HG03460 (cell line): ENCODE results near the gene UNC5A.

Experiments
- ATAC-seq: cut with Tn5 transposase; IDR thresholded peaks from one replicate; pipeline ENCODE4 v1.9.1; 2021; ENCODE audit not compliant: unreplicated experiment

The UNC5A gene

DNA sequence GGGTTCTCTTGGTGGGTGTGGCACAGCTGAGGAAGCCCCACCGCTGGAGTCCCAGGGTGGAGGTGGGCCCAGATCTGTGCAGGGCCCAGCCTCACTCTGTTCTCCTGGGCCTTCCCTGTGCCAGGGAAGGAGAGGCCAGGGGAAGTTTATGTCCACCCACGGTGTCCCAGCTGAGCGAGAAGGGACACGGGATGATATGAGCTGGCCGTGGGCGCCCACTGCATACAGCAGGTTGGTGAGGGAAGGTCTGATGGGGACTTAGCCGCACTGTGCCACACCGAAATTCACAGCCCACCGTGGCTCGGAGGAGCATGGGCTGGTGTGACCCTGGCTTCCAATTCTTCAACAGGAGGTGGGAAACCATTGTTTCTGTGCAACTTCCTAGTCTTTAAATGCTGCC, 33.9 kb downstream of the UNC5A start:
- ATAC-seq: no peak

DNA sequence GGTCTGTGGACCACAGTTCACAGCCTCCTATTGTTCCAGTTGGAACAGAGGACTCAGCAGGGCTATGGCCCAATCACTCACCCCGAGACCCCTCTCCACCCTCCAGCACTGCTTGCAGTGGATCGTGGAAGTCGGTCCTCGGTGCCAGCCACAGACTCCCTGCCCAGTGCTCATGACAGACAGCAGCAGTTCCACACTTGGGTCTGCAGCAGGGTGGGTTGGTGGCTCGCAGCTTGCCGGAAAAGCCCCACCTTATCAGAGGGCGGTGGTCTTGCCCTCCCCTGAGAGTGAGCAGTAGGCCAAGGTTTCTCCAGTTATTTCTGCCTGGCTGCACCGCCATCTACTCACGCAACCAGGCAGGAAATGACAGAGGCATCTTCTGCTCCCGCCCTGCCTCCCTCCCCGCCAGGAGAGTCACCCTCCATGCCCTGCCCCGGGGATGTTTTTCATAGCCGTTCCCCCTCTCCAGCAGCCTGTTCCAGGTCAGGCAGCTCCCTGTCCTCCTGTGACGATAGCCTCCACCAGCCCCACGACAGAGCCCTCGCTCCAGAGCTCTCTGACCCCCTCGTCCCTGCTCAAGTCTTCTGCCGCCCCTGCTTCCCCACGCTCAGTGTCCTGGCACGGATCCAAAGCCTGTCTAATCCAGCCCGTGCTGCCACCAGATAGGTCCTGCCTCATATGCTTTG, 34.5 kb downstream of the UNC5A start:
- ATAC-seq: no peak

DNA sequence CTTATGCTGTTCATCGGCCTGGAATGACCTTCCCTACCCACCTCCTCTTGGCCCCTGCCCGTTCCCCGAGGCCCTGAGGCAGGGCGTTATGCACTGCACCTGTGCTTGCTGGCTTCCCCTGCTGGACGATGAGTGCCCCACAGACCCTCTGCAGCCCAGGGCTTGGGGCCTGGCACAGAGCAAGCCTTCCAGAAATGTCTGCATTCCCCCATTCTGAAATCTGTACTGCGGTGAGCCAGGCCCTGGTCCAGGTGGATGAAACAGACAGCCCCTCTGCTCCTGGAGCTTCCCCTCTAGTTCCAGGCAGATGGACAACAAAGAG, 35.0 kb downstream of the UNC5A start:
- ATAC-seq: no peak

DNA sequence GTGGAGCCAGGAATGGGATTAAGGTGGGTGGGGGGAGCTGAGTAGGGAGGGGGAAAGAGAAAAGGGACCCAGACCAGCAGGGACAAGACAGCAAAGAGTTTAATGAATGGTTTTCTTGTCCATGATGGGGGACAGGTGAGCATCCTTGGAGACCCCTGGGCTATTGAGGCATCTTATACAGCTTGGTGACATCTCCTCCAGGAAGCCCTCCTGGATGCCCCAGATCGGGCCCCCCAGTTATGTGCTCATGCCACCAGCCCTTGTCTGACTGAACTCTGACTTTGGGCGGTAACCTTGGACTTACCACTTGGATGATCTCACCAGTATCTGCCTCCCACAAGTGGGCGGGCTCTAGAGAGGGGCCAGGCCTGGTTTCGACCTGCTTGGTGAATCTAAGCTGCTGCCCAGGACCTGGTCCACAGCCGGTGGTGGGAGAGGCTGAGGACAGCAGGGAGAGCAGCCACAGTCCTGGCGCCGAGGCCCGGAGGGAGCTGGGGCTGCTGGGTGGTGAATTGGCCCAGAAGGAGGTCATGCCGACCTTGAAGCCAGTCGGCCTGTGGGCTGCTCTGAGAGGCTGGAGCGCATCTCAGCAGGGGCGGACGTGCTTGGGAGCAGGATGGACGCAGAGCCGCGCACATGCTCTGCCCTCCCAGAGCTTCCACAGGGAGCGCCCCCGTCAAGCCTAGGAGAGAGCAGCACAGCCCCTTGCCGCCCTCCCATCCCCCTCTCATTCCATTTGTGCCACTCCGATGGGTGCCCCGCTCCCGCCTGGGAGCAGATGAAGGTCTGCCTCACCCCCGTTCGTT, 36.2 kb downstream of the UNC5A start:
- no peak for ATAC-seq

DNA sequence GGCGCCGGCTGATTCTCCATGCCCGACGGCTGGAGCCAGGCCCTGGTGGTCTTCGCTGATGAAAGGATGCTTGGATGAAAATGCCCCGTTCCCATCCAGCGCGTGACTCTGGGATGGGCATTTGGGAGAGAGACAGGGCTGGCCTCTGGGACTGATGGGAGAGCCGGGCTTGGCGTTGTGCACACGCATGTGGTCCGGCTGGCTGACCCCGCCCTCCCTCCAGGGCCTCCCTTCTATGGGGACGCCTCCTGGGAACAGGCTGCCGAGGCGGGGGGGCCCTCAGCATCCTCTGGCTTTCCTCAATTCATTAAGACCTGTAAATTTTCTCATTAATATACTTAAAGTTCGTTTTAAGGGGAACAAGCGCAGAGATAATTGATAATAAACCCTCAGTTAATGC, 36.8 kb downstream of the UNC5A start:
- no peak for ATAC-seq

DNA sequence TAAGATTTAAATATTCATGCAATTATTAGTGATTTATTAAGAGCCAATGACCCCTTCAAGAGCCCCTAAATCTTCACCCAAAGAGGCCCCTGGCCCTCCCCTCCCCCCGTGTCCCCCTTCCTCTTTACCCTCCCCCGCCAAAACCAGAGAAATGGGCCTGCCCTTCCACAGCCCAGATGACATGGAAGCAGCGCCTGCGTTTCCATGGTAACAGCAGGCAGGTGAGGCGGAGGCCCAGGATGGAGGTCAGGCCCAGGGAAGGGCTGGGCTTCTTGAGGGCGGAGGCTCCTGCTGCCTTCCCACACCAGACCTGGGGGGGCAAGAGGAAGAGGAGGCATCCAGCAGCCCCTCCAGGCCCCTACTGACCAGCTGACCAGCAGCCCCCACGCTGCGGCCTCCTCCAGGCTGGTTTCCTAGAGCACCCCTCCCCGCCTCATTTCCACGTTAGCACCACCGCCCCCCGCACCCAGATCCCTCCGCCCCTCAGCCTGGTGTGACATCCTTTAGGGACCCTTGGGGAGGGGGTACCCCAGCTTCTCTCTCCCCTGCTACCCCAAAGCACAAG, 37.4 kb downstream of the UNC5A start:
- ATAC-seq: no peak

DNA sequence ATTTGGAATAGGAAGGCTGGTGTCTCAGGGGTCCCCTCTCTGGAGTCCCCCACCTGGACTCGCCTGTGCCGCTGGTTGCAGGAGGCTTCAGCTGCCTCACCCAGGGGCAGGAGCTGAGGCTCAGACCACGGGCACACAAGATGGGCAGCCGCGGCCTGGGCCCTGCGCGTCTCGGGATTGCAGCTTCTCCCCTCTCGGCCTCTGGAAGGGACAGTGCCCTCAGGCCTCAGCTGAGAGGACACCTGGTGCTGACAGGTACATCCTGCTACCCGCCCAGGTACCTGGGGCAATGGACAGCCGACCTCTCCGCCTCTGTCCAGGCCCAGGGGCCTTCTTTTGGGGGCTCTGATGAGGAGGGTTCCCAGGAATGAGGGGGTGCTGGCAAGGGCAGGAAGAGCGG, 38.3 kb downstream of the UNC5A start:
- ATAC-seq: no peak

DNA sequence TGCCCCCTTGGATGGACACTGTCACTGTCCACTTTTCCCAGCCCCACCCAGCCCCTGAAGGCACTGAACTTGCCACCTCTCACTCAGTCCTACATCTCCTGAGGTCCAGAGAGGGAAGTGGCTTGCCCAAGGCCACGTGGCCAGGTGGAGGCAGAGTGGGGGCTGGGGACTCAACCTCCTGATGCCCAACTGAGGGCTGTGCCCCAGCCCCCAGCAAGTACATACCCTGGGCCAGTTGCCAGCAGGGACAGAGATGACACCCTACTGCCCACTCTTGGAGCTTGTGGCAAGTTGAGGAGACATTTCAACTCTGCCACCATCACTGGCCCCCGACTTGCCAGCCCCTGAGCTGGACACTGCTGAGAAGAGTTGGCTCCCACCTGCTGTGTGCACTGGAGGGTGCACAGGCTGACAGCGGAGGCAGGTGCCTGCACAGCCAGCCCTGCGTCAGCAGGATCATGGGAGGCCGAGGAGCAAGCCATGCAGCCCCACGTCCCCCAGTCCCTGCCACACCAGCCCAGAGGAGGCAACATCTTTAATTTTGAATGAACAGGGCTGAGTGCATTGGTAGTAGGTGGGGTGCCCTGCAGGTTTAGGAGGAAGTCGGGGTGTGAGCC, 39.4 kb downstream of the UNC5A start:
- ATAC-seq: no peak

DNA sequence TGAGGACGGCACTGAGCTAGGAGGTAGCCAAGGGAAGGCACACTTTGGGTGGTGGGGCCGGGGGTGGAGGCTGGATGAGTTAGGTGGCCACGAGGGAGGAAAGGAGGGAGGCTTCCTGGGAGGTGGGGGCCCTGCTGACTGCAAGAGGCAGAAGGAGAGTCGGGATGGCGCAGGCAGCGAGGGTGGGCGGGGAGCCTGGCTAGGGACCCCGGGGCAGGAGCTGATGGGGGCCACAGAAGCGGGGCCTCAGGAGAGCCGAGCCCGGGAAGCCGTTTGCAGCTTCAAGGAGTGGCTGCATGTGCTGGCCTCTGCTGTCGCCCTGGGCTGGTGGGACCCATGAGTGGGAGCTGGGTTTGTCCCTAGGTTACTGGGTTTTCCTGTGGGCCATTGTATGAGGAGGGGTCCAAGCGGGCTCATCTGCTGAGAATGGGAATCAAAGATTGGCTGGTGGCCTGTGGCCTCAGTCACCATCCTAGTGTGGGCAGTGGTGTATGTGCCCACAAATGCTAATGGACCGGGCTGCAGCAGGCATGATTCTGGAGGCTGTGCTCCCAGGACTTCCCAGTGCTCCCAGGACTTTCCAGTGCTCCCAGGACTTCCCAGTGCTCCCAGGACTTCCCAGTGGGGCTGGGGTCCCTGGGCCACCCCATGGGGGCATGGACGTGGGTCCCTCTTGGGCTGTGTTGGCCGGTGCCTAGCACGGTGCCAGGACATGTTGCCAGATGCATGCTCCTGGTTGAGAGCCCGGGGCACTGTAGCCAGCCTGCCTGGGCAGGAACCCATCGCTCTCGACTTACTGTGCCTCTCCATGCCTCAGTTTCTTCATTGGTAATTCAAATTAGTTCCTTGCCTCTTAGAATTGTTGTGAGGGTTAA, 40.2 kb downstream of the UNC5A start:
- no peak for ATAC-seq

DNA sequence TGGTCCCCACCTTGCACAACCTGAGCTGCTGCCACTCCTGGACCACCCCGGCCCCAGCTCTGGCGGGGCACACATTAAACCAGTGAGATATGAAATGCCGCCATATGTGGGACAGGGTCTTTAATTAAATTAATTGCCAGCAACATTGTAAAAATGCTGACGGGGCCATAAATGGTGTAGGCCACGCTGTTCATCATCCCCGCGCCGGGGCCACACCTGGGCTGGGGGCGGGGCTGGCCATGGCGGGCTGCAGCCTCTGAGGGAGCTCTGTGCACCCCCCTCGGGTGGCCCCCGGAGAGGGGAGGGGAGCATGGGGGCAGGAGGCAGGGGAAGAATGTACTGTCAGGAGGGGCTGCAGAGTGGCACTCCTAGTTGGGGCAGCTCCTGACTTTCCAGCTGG, 41.0 kb downstream of the UNC5A start:
- ATAC-seq: no peak

DNA sequence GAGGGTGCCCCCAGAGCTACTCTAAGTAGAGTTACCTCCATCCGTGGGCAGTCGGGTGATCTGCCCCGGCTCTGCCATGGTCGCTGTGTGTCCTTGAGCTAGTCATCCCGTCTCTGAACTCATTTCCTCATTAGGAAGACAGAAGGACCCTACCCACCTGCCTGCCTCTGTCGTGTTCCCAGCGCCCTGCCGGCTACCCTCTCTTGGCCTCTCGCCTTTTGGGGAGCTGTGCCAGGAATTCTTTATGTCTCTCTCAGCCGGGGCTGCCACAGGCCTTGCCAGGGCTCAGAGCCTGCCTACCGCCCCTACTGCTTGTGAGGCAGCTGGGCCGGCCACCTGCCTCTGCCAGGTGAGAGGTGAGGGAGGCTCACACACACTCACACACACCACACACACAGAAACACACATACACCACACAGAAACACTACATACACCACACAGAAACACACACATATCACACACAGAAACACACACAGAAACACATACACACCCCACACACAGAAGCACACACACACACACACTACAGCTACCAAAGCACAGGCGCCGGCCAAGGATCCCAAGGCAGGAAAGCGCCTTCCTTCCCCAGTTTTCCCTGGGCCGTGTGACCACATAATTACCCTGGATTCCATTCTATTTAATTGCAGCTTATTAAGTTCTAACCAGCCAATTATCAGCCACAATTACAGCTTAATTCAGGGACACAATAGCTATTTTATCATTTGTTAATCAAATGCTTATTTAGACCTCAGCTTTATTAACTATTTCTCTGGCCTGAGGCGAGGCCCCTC, 41.7 kb downstream of the UNC5A start:
- no peak for ATAC-seq

DNA sequence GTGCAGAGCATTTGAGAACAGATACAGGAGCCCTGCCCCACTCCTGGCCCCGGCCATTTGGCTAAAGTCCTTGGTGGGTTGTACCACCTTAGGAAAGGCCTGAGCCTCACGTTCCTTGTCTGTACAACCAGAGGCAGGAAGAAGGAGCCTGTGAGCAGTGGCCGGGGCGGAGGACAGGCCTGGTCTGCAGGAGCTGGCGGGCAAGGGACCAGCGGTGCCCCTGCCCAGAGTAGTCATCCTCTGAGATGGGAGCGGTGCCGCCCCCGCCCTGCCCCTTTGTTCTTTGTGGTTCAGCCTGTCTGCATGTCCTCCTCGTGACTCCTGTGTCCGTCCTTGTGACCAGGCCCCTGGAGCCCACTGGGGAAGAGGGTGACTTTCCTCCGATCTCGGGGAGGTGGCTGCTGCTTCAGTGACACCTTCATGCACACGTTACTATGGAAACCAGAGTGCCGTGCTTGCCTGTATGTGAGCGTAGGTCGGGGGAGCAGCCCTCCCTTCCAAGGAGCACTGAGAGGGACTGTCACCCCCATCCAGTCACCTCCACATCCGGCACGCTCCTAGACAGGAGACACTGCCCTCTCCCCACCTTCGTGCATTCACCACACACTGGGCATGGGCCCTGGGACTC, 42.9 kb downstream of the UNC5A start:
- ATAC-seq: no peak

DNA sequence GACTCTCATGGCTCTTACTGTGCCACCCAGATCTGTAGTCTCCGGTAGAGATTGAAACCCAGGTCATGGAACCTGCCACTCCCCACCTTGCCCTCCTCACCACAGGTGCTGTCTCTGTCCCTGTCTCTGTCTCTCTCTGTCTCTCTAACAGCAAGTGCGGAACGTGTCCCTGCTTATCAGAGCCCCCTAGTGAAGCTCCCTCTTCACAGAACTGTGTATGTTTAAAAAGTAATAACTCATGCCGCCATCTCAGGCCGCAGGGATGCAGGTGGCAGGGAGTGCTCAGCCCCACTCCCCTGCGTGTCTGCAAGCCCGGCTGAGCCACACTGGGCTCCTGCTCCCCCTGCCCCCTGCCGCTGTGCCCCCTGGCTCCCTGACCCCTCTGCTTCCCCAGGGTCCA, 43.8 kb downstream of the UNC5A start:
- no peak for ATAC-seq

DNA sequence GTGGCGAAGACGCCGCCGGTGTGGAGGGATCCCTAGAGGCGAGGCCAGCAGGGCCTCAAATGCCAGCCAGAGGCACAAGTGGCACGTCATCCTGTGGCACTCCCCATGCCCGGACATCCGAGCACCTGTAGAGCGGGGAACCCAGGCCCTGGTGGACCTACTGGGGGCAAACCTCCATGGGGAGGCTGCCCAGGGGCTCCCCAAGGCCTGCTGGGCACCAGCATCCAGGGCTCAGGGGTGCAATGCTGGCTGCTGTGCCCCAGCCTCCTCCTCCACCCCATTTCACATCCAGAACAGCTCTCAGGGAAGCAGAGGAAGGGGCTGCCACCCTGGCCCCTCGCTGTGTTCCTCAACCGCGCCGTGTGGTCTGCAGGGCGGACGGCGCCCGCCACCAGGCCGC, 45.2 kb downstream of the UNC5A start:
- ATAC-seq: no peak

DNA sequence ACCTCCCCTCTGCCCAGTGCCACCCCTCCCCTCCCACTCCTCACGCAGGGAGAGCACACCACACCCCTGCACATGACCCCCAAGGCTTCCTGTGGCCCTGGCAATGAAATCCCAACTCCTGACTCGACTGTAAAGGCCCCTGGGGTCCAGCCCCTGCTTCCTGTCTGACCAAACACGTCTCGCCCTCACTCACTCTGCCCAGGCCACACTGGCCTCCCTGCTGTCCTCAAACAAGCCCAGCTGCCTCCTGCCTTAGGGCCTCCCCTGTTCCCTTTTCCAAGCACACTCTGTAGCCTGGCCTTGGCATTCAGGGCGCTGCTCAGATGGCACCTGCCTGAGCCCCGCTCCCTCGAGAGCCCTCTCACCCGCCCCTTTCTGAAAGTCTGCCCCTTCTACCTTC, 46.4 kb downstream of the UNC5A start:
- no peak for ATAC-seq

DNA sequence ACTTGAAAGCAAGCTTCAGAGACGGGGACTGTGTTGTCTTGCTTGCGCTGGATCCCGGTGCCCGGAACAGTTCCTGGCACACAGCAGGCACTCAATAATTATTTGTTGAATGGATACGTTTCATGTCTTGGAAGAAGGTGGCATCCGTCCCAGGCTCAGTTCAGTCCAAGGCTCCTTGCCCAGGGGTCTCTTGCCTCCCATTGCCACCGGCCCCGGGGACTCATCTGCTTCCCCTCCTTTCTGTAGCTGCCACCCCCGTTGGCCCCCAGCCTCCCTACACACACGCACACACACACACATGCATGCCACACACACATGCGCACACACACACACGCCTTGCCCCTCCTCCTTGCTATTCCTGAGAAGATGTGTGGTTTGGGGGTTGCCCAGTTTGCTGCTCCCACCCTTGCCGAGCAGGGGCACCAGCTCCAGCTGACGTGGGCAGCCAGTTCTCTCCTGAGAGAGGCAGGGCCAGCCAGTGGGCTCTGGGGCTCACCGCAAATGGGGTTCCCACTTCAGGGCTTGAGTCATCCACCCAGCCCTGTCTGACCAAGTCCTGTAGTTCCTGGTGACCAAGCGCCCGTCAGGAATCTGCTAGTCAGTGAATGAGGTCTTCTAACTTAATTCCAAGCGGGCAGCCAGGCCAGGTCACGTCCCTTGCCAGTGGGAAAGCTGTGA, 47.0 kb downstream of the UNC5A start:
- no peak for ATAC-seq

DNA sequence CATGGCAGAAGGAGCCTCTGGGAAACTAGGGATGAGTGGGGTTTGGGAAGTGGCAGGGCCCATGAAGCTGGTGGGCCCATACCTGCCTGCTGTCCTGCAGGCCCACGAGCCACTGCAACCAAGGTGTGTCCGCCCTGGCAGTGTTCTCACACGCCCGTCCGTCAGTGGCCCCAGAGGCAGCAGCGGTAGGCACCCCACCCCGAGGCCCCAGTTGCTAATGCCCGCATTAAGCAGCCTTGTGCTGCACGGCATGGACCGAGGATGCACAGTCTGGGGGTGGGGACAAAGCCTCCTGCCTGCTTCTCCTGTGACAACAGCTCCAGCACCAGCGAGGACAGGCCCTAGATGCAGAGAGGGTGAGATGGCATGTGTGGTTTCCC, 47.5 kb downstream of the UNC5A start:
- no peak for ATAC-seq

DNA sequence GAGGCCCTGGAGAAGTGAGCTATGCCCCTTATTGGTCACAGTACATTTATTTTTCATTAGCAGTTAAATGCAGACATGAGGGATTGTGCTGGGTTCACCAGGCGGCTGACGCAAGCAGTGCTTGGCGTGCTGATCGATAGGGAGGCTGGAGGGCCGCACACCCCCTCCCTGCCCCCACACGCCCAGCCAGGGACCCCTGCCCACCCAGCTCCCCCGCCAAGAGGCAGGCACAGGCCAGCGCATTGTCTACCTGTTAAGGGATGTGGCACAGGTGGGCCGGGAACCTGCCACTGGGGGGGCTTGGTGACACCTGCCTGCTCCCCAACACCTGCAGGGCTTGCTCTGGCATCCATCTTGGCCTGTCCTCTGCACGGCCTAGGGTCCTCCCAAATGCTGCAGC, 49.6 kb downstream of the UNC5A start:
- ATAC-seq: no peak

DNA sequence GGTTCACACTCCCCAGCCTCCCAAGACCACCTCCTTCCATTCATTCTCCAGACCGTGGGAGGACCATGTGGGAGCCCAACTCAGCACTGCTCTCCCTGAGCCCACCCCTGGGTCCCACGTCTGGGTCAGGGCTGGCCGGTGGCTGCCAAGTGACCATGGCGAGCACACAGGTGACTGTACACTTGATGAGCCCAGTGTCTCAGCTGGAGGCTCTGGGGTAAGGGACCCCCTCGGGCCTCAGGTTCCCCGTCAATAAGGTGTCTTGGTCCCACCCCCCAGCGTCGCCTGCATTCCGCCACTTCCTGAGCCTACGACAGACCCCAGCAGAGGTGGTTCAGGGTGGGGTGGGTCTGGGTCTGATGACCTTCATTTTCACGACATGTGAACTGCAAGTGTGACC, 50.0 kb downstream of the UNC5A start:
- no peak for ATAC-seq
